HepG2 (cell line): ENCODE results near the gene MYO5A. TPM values are rescaled to one million over a fixed set of nuclear protein-coding genes. Genes with fewer than 3 reads are reported as not detected.

Experiments used
- ATAC-seq: fragments of 200-7000 bp; cut with Tn5 transposase; 3 replicates; pipeline ENCODE4 v1.9.1; 2020; ENCODE audit warnings: mild to moderate bottlenecking, moderate library complexity
- BruUV-seq: library from RNA; stranded (reverse); fragments of 400-500 nt; replicated peaks from 2 replicates; lab custom pipeline; 2021; lab: Mats Ljungman, UMichigan
- CTCF ChIA-PET: fragments of 300-600 bp; formaldehyde crosslinking; extraction: SDS; loops from one replicate; lab custom pipeline; 2021; ENCODE audit warnings: low total read pairs, inconsistent platforms, low intra/inter-chr PET ratio; lab: Yijun Ruan, JAX
- POLR2A ChIA-PET: fragments of 350-600 bp; sonication (Branson Sonifier 250); formaldehyde crosslinking; loops from one replicate; lab custom pipeline; 2020; ENCODE audit warnings: antibody characterized with exemption, inconsistent platforms; lab: Yijun Ruan, JAX
- DNase-seq: peaks from one replicate; pipeline ENCODE4 v3.0.0-alpha.2; 2015; ENCODE audit warnings: low spot score
- FAIRE-seq: peaks from 3 replicates; lab custom pipeline; 2011; peaks lifted over from hg19 to GRCh38; lab: Jason Lieb, UNC
- H2AFZ ChIP-seq: one replicate; pipeline ENCODE4 v1.6.1; 2011; ENCODE audit warnings: low read length, inconsistent platforms
- H3K27ac ChIP-seq: fragments of 300-600 bp; 3 replicates; pipeline ENCODE4 v1.8.0; 2011; ENCODE audit warnings: mixed run types, mild to moderate bottlenecking, mixed read lengths, low read length, inconsistent platforms; ENCODE audit not compliant: insufficient read depth; ENCODE audit errors: extremely low read length
- H3K27me3 ChIP-seq, 2 experiments: fragments of 200-600 bp in 1 of 2; 2 replicates in 1 of 2; 3 replicates in 1 of 2; pipeline versions ENCODE4 v1.6.0 to v1.8.0; 2011; ENCODE audit warnings: low read length in 2 of 2, mild to moderate bottlenecking in 2 of 2, moderate library complexity in 2 of 2, inconsistent platforms in 1 of 2; ENCODE audit not compliant: insufficient read depth in 2 of 2, control insufficient read depth in 1 of 2
- H3K36me3 ChIP-seq, 2 experiments: fragments of 200-600 bp in 1 of 2; replicated peaks in 1 of 2; 2 replicates in 1 of 2; 3 replicates in 1 of 2; pipeline versions ENCODE4 v1.5.1 to v1.8.0; 2011; ENCODE audit warnings: low read length in 2 of 2, inconsistent platforms in 1 of 2; ENCODE audit not compliant: insufficient read depth in 2 of 2, control insufficient read depth in 1 of 2
- H3K4me1 ChIP-seq: 2 replicates; pipeline ENCODE4 v1.5.1; 2012; ENCODE audit warnings: low read length, inconsistent platforms; ENCODE audit not compliant: insufficient read depth
- H3K4me2 ChIP-seq: 2 replicates; pipeline ENCODE4 v1.6.0; 2011; ENCODE audit warnings: low read depth, low read length, inconsistent platforms
- H3K4me3 ChIP-seq, 3 experiments: fragments of 200-600 bp in 1 of 3; sonication (generic), shearing (Covaris generic) in 1 of 3; replicated peaks in 1 of 3; 2 replicates each; pipeline ENCODE4 v1.5.1; 2011 to 2016; ENCODE audit warnings: low read length in 3 of 3, inconsistent platforms in 2 of 3, low read depth in 2 of 3, mild to moderate bottlenecking in 2 of 3, control low read depth in 1 of 3, mixed read lengths in 1 of 3; ENCODE audit not compliant: insufficient read depth in 1 of 3
- H3K79me2 ChIP-seq: one replicate; pipeline ENCODE4 v1.6.1; 2011; ENCODE audit warnings: low read length, inconsistent platforms; ENCODE audit not compliant: insufficient read depth
- H3K9ac ChIP-seq: 2 replicates; pipeline ENCODE4 v1.6.0; 2011; ENCODE audit warnings: mild to moderate bottlenecking, low read depth, low read length, inconsistent platforms; ENCODE audit not compliant: insufficient read depth
- H3K9me3 ChIP-seq: 2 replicates; pipeline ENCODE4 v1.5.1; 2012; ENCODE audit warnings: mild to moderate bottlenecking, low read length
- H4K20me1 ChIP-seq: 2 replicates; pipeline ENCODE4 v1.6.0; 2011; ENCODE audit warnings: inconsistent platforms, mild to moderate bottlenecking, low read length, moderate library complexity; ENCODE audit not compliant: insufficient read depth
- NCOA2 ChIP-seq: sonication (generic); formaldehyde crosslinking; IDR thresholded peaks from 2 replicates; pipeline ENCODE4 v1.8.0; 2022; ENCODE audit warnings: inconsistent platforms
- PCBP2 ChIP-seq: fragments of 200-400 bp; formaldehyde crosslinking; optimal IDR thresholded peaks from 2 replicates; pipeline ENCODE3; 2018; ENCODE audit warnings: low read length, low read depth; ENCODE audit not compliant: poor library complexity, severe bottlenecking
- SIX1 ChIP-seq: sonication (generic); formaldehyde crosslinking; IDR thresholded peaks from 2 replicates; pipeline ENCODE4 v1.4.0; 2020; ENCODE audit warnings: missing genetic modification reagents, borderline replicate concordance
- ZNF549 ChIP-seq: sonication (generic); formaldehyde crosslinking; IDR thresholded peaks from 2 replicates; pipeline ENCODE4 v1.5.0; 2020; ENCODE audit warnings: missing genetic modification reagents
- ZNF605 ChIP-seq: sonication (generic); formaldehyde crosslinking; IDR thresholded peaks from 2 replicates; pipeline ENCODE4 v1.8.0; 2022; ENCODE audit warnings: mild to moderate bottlenecking, missing genetic modification reagents
- ZNF790 ChIP-seq: sonication (generic); formaldehyde crosslinking; IDR thresholded peaks from 2 replicates; pipeline ENCODE4 v1.8.0; 2022; ENCODE audit warnings: missing genetic modification reagents, mild to moderate bottlenecking, borderline replicate concordance
- WGBS: methylation state at CpG from one replicate; pipeline ENCODE4 v1.1.6; 2017; ENCODE audit warnings: low lambda C conversion rate; 5-methylcytosine and 5-hydroxymethylcytosine counted together
- in situ Hi-C: cut with HindIII; loops from 2 replicates; pipeline ENCODE4 v1.10.0; 2017; ENCODE audit warnings: low pct_unique_long_range_greater_than_20kb; ENCODE audit not compliant: extremely low pct_ligation_motif_present
- intact Hi-C: fragments of 100-400 bp; cut with micrococcal nuclease; formaldehyde crosslinking; loops from one replicate; pipeline ENCODE4 v1.10.0; 2022; ENCODE audit not compliant: unreplicated experiment
- polyA plus RNA-seq, 8 experiments: library from polyadenylated mRNA; depleted of rRNA in 3 of 8; stranded (reverse) in 7 of 8; unstranded in 1 of 8; fragments of >200 nt; fragmentation: Illumina TruSeq in 4 of 8; extraction: Trizol in 4 of 8; gene quantifications; 2 replicates each; pipeline versions ENCODE4 v1.2.1 to v1.2.3, GENCODE V29; 2011 to 2016; ENCODE audit warnings: low read depth in 4 of 8, missing spikeins in 1 of 8, mixed read lengths in 1 of 8; ENCODE audit not compliant: insufficient read depth in 1 of 8
- total RNA-seq, 5 experiments: library from RNA; depleted of rRNA; stranded (reverse); fragments of >200 nt; fragmentation: Illumina TruSeq; extraction: Trizol; gene quantifications; 2 replicates each; pipeline ENCODE4 v1.2.3, GENCODE V29; 2016; ENCODE audit warnings: low read depth in 1 of 5
- TF ChIP-seq, protein P1 (sequence below): sonication (generic); formaldehyde crosslinking; IDR thresholded peaks from 2 replicates; pipeline ENCODE4 v1.5.1; 2020; ENCODE audit warnings: mild to moderate bottlenecking, missing genetic modification reagents, moderate library complexity

The MYO5A gene
- total and polyA plus RNA-seq, 2 of the 13 experiments (the other 11 are each of a cell fraction or from before 2014, with no cell fraction given), result 2.8 to 4.8 TPM

- TF ChIP-seq, protein P1, sequence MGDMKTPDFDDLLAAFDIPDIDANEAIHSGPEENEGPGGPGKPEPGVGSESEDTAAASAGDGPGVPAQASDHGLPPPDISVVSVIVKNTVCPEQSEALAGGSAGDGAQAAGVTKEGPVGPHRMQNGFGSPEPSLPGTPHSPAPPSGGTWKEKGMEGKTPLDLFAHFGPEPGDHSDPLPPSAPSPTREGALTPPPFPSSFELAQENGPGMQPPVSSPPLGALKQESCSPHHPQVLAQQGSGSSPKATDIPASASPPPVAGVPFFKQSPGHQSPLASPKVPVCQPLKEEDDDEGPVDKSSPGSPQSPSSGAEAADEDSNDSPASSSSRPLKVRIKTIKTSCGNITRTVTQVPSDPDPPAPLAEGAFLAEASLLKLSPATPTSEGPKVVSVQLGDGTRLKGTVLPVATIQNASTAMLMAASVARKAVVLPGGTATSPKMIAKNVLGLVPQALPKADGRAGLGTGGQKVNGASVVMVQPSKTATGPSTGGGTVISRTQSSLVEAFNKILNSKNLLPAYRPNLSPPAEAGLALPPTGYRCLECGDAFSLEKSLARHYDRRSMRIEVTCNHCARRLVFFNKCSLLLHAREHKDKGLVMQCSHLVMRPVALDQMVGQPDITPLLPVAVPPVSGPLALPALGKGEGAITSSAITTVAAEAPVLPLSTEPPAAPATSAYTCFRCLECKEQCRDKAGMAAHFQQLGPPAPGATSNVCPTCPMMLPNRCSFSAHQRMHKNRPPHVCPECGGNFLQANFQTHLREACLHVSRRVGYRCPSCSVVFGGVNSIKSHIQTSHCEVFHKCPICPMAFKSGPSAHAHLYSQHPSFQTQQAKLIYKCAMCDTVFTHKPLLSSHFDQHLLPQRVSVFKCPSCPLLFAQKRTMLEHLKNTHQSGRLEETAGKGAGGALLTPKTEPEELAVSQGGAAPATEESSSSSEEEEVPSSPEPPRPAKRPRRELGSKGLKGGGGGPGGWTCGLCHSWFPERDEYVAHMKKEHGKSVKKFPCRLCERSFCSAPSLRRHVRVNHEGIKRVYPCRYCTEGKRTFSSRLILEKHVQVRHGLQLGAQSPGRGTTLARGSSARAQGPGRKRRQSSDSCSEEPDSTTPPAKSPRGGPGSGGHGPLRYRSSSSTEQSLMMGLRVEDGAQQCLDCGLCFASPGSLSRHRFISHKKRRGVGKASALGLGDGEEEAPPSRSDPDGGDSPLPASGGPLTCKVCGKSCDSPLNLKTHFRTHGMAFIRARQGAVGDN (CRISPR knock-in tag), result peak; percentile 4; the same call in 1 of the 2 replicates
- TF ChIP-seq ZNF605 (CRISPR knock-in tag) (peak; percentile 5; the same call in 1 of the 2 replicates), ZNF790 (0 out of 2 replicates have a peak, but pooled peaks have one; percentile 10), SIX1 (CRISPR knock-in tag) (no peak), ZNF549 (CRISPR knock-in tag) (no peak), PCBP2 (no peak), NCOA2 (CRISPR knock-in tag) (no peak)
- Histone ChIP-seq H3K9ac (peak overlapping the region; percentile 64), H2AFZ (no peak overlapping the region), H3K27ac (peak overlapping the region; percentile 92), H3K79me2 (peaks cover 40% of the 10 kb centered on the region), H4K20me1 (no peaks in the 10 kb centered on the region), H3K4me1 (peaks cover 64% of the 10 kb centered on the region), H3K27me3 (no peaks in the 10 kb centered on the region), H3K36me3 (peaks cover 0 to 7% of the 10 kb centered on the region in 2 experiments; a peak in 1 of 5 replicates), H3K4me3 (peak overlapping the region in 2 of 3 experiments; percentile 8 to 62; a peak in 3 of 6 replicates), H3K4me2 (peak overlapping the region; percentile 79), H3K9me3 (no peaks in the 10 kb centered on the region)
- intact Hi-C loops, result no loop called here
- ChIA-PET CTCF (no interaction called here), POLR2A (interaction anchor here (0.7 to 1.7 kb wide), 9 partner anchors 11 to 1164 kb away, joined by 3 to 7 read pairs (median 3); partner anchors contain the start of gene ARPP19)
- no peak for DNase-seq
- in situ Hi-C loops, result no loop called here
- 47% methylated on average over 5 of the region's 5 CpGs for WGBS
- ATAC-seq, result no peak; the same call in 1 of the 3 replicates
- BruUV-seq, result no TSS peak
- FAIRE-seq, result no peak
Measured at GRCh38 chr15:52288986-52289385, 239.7 kb downstream of the MYO5A start.
